GM13977 (cell line): ENCODE measurements around the gene IMMP2L.

Experiments used
- DNase-seq: peaks from one replicate; pipeline ENCODE4 v3.0.0; 2012; ENCODE audit warnings: low spot score
- CTCF ChIP-seq: IDR thresholded peaks from 2 replicates; pipeline ENCODE4 v1.5.1; 2012; ENCODE audit warnings: mild to moderate bottlenecking, control low read depth; ENCODE audit not compliant: insufficient read depth; ENCODE audit errors: extremely low read depth, missing control alignments
- in situ Hi-C: fragments of 300-500 bp; cut with MboI; formaldehyde crosslinking; loops from one replicate; pipeline ENCODE4 v1.12.0; 2022; ENCODE audit warnings: low sequenced_read_pairs, low pct_unique_long_range_greater_than_20kb, mixed read lengths, inconsistent platforms; ENCODE audit not compliant: unreplicated experiment

Gene IMMP2L

GRCh38 chr7:111346219-111346618, 216.1 kb downstream of the IMMP2L start:
- DNase-seq, result no peak
- in situ Hi-C loops, result loop anchor here (25.0 kb wide), 1 partner anchor 391 kb away; no protein-coding TSS in a partner anchor
- no peak for TF ChIP-seq CTCF

GRCh38 chr7:111343017-111343416, 219.3 kb downstream of the IMMP2L start:
- TF ChIP-seq CTCF, result no peak
- in situ Hi-C loops, result loop anchor here (25.0 kb wide), 1 partner anchor 394 kb away; no protein-coding TSS in a partner anchor
- DNase-seq, result no peak

GRCh38 chr7:111339006-111339405, 223.3 kb downstream of the IMMP2L start:
- no peak for DNase-seq
- TF ChIP-seq CTCF, result no peak

GRCh38 chr7:111333010-111333409, 229.3 kb downstream of the IMMP2L start:
- no peak for TF ChIP-seq CTCF
- in situ Hi-C loops, result loop anchor here (25.0 kb wide), 1 partner anchor 404 kb away; no protein-coding TSS in a partner anchor
- no peak for DNase-seq

More at GRCh38 chr7:111339006-111339405, 223.3 kb downstream of the IMMP2L start:
- in situ Hi-C loops, result loop anchor here (25.0 kb wide), 1 partner anchor 398 kb away; no protein-coding TSS in a partner anchor

GRCh38 chr7:111330235-111330523, 232.1 kb downstream of the IMMP2L start:
- DNase-seq, result no peak
- in situ Hi-C loops, result loop anchor here (25.0 kb wide), 1 partner anchor 407 kb away; no protein-coding TSS in a partner anchor
- no peak for TF ChIP-seq CTCF

- peak; percentile 1 for DNase-seq
- TF ChIP-seq CTCF, result peak; percentile 23
- in situ Hi-C loops, result loop anchor here (25.0 kb wide), 1 partner anchor 408 kb away; no protein-coding TSS in a partner anchor
These were observed 232.7 kb downstream of the IMMP2L start for GRCh38 chr7:111329367-111330234.
